Panc1 (cell line): ENCODE results near the gene CHERP. TPM values are rescaled to one million over a fixed set of nuclear protein-coding genes. Genes with fewer than 3 reads are reported as not detected.

Experiments used
- ATAC-seq: fragments of 200-7000 bp; cut with Tn5 transposase; 2 replicates; pipeline ENCODE4 v1.9.1; 2020; ENCODE audit warnings: mild to moderate bottlenecking, moderate library complexity
- BruUV-seq: library from RNA; stranded (reverse); fragments of 400-500 nt; replicated peaks from 2 replicates; lab custom pipeline; 2021; lab: Mats Ljungman, UMichigan
- CTCF ChIA-PET: fragments of 300-600 bp; sonication (Branson Sonifier 250); formaldehyde crosslinking; loops from one replicate; lab custom pipeline; 2022; ENCODE audit warnings: antibody characterized with exemption; lab: Charles Lee
- POLR2A ChIA-PET: fragments of 300-600 bp; sonication (Branson Sonifier 250); formaldehyde crosslinking; loops from one replicate; lab custom pipeline; 2022; ENCODE audit warnings: antibody characterized with exemption; lab: Charles Lee
- DNase-seq: peaks from one replicate; pipeline ENCODE4 v3.0.0-alpha.2; 2010; ENCODE audit warnings: low read depth, low spot score
- H3K27ac ChIP-seq: 2 replicates; pipeline ENCODE4 v1.5.1; 2011; ENCODE audit warnings: mild to moderate bottlenecking, low read length, inconsistent platforms
- H3K27me3 ChIP-seq: fragments of 200-500 bp; sonication (Bioruptor generic); 2 replicates; pipeline ENCODE4 v1.6.0; 2014; ENCODE audit warnings: low read length, inconsistent platforms; ENCODE audit not compliant: control insufficient read depth, insufficient read depth
- H3K36me3 ChIP-seq: fragments of 200-500 bp; sonication (Bioruptor generic); 2 replicates; pipeline ENCODE4 v1.5.1; 2014; ENCODE audit warnings: inconsistent platforms, mild to moderate bottlenecking, low read length, moderate library complexity; ENCODE audit not compliant: control insufficient read depth, insufficient read depth
- H3K4me1 ChIP-seq: 2 replicates; pipeline ENCODE4 v1.5.1; 2011; ENCODE audit warnings: inconsistent platforms, mild to moderate bottlenecking, low read length, moderate library complexity; ENCODE audit not compliant: control insufficient read depth, insufficient read depth
- H3K4me3 ChIP-seq, 2 experiments: 2 replicates each; pipeline ENCODE4 v1.5.1; 2011 to 2012; ENCODE audit warnings: low read depth in 2 of 2, low read length in 2 of 2, mild to moderate bottlenecking in 2 of 2, inconsistent platforms in 1 of 2, moderate library complexity in 1 of 2
- H3K9me3 ChIP-seq: fragments of 200-500 bp; sonication (Bioruptor generic); 2 replicates; pipeline ENCODE4 v1.5.1; 2014; ENCODE audit warnings: low read depth, mild to moderate bottlenecking, inconsistent platforms, low read length, moderate library complexity; ENCODE audit not compliant: control insufficient read depth, insufficient read depth
- CTCF ChIP-seq: fragments of 450-650 bp; IDR thresholded peaks from 2 replicates; pipeline ENCODE4 v1.5.1; 2017; ENCODE audit warnings: mild to moderate bottlenecking
- POLR2AphosphoS5 ChIP-seq: IDR thresholded peaks from 2 replicates; pipeline ENCODE4 v1.6.1; 2012; ENCODE audit warnings: mild to moderate bottlenecking, low read depth, low read length, moderate library complexity
- SIN3A ChIP-seq: IDR thresholded peaks from 2 replicates; pipeline ENCODE4 v1.6.1; 2012; ENCODE audit warnings: low read depth, mild to moderate bottlenecking, low read length, moderate library complexity, borderline replicate concordance; ENCODE audit not compliant: insufficient read depth
- TCF7L2 ChIP-seq: IDR thresholded peaks from 2 replicates; pipeline ENCODE4 v1.6.1; 2011; ENCODE audit warnings: mild to moderate bottlenecking, low read depth, low read length, inconsistent platforms
- in situ Hi-C: cut with HindIII; loops from 2 replicates; pipeline ENCODE4 v1.10.0; 2016; ENCODE audit warnings: low sequenced_read_pairs, low pct_unique_long_range_greater_than_20kb
- intact Hi-C: fragments of 100-400 bp; cut with micrococcal nuclease; formaldehyde crosslinking; loops from one replicate; pipeline ENCODE4 v1.10.0; 2022; ENCODE audit not compliant: unreplicated experiment
- total RNA-seq: library from RNA; stranded (reverse); gene quantifications from one replicate; pipeline ENCODE4 v1.2.1, GENCODE V29; 2021; ENCODE audit not compliant: unreplicated experiment
- TF ChIP-seq, protein P1 (sequence below), 2 experiments: IDR thresholded peaks; 2 replicates each; pipeline ENCODE4 v1.6.1; 2011 to 2012; ENCODE audit warnings: low read depth in 2 of 2, control low read depth in 1 of 2, low read length in 1 of 2, mild to moderate bottlenecking in 1 of 2, moderate library complexity in 1 of 2; ENCODE audit not compliant: insufficient read depth in 1 of 2

Gene CHERP
- total RNA-seq, 1 experiment from 2014 or later, result 48.3 TPM

- intact Hi-C loops (no loop called here), in situ Hi-C loops (no loop called here)
- TF ChIP-seq, protein P1, sequence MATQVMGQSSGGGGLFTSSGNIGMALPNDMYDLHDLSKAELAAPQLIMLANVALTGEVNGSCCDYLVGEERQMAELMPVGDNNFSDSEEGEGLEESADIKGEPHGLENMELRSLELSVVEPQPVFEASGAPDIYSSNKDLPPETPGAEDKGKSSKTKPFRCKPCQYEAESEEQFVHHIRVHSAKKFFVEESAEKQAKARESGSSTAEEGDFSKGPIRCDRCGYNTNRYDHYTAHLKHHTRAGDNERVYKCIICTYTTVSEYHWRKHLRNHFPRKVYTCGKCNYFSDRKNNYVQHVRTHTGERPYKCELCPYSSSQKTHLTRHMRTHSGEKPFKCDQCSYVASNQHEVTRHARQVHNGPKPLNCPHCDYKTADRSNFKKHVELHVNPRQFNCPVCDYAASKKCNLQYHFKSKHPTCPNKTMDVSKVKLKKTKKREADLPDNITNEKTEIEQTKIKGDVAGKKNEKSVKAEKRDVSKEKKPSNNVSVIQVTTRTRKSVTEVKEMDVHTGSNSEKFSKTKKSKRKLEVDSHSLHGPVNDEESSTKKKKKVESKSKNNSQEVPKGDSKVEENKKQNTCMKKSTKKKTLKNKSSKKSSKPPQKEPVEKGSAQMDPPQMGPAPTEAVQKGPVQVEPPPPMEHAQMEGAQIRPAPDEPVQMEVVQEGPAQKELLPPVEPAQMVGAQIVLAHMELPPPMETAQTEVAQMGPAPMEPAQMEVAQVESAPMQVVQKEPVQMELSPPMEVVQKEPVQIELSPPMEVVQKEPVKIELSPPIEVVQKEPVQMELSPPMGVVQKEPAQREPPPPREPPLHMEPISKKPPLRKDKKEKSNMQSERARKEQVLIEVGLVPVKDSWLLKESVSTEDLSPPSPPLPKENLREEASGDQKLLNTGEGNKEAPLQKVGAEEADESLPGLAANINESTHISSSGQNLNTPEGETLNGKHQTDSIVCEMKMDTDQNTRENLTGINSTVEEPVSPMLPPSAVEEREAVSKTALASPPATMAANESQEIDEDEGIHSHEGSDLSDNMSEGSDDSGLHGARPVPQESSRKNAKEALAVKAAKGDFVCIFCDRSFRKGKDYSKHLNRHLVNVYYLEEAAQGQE (IDR thresholded peaks at IDR 0.05; ENCODE audit: insufficient read depth in 1 of 2, low read depth in 2 of 2, low read length in 1 of 2), result no peak
- TF ChIP-seq CTCF (no peak), POLR2AphosphoS5 (no peak), SIN3A (no peak), TCF7L2 (no peak)
- CTCF ChIA-PET, result no interaction called here
- Histone ChIP-seq H3K4me1 (peaks cover 20% of the 10 kb centered on the region), H3K36me3 (no peaks in the 10 kb centered on the region), H3K9me3 (no peaks in the 10 kb centered on the region), H3K27me3 (no peaks in the 10 kb centered on the region), H3K4me3 (no peak overlapping the region), H3K27ac (no peak overlapping the region)
- BruUV-seq, result no TSS peak
- ATAC-seq, result no peak
- no peak for DNase-seq
- POLR2A ChIA-PET, result no interaction called here
Observed at GRCh38 chr19:16579381-16579780, 37.1 kb upstream of the CHERP start.

DNA sequence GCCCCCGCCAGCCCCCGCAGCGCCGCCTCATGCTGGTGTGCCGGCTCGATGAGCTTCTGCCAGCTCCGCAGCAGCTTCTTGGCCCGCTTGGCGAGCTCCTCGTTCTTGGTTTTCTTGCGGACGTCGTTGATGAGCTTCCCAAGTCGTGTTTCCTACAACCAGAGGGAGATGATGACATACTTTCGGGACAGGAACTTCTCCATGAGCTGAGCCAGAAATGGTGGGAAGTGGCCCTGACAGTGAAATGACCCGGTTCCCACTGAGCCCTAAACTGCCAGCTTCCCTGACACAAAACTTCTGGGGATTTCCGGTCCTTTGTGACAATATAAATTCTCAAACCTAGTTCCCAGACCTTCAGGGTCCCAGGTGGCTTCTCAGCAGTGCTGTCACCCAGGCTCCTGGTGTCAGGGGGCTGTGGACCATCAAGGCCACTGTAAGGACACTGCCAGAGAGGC lies 35.3 kb upstream of the CHERP start:
- in situ Hi-C loops, result no loop called here
- H3K27ac ChIP-seq, result no peak overlapping the region
- peaks cover 12% of the 10 kb centered on the region for H3K4me1 ChIP-seq
- no peak overlapping the region for H3K4me3 ChIP-seq
- DNase-seq, result no peak
- no TSS peak for BruUV-seq
- no peaks in the 10 kb centered on the region for H3K27me3 ChIP-seq
- H3K36me3 ChIP-seq, result peaks cover 2% of the 10 kb centered on the region; the same call in 1 of the 2 replicates
- no peaks in the 10 kb centered on the region for H3K9me3 ChIP-seq
- no peak for ATAC-seq
- intact Hi-C loops, result no loop called here
- POLR2A ChIA-PET, result no interaction called here
- CTCF ChIA-PET, result interaction anchor here (0.6 kb wide), 1 partner anchor 322 kb away, joined by 4 read pairs; no protein-coding TSS in a partner anchor
- TF ChIP-seq CTCF (no peak), POLR2AphosphoS5 (no peak), SIN3A (no peak), TCF7L2 (no peak)
- TF ChIP-seq, protein P1 (IDR thresholded peaks at IDR 0.05; ENCODE audit: insufficient read depth in 1 of 2, low read depth in 2 of 2, low read length in 1 of 2), result no peak
